Limb (tissue), 2 donors: ENCODE data around the gene PRSS27.
"Not testable (repeated sequence)": the region's sequence is repeated elsewhere in the genome, so short reads cannot be mapped to it uniquely, and the experiment has no call there.

ENCODE experiments used
- DNase-seq, 2 donors: peaks; one replicate each; pipeline ENCODE4 v3.0.0-alpha.2; 2016; ENCODE audit errors: extremely low spot score in 2 of 2

Gene PRSS27

GRCh38 chr16:2697401-2697948 is 22.5 kb downstream of the PRSS27 start:
- no peak for DNase-seq

DNA sequence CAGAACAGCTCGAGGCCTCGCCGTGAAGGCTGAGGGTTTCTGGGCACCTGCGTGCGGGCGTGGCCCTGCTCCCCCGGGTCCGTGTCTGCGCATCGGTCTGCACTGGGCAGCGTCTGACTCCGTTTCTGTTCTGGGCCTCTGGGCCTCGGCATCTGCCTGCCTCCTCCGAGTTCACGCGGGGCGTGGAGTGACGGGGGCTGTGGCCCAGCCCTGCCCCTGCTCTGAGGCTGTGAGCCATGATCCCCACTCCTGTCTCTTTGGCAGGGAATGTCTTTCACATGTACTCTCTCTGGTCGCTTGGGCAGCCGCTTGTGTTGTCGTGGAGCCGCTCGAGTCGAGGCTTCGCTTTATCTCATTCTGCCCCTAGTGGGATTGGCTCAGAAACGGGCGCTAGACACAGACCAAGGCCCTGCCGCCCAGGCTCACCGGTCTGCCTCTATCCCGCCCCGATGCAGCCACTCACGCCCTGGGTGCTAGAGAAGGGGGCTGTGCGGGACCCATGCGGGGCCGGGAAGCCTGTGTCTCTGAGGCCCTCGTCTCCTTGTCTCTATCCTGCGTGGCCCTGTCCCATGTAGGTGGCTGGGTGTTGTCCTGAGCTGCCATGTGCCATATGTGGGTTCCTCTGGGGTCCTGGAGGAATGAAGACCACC is 23.3 kb downstream of the PRSS27 start:
- not testable (repeated sequence) for DNase-seq

- no peak for DNase-seq
Measured at GRCh38 chr16:2692948-2693651, 26.9 kb downstream of the PRSS27 start.

GRCh38 chr16:2692251-2692947 is 27.6 kb downstream of the PRSS27 start:
- no peak for DNase-seq

GRCh38 chr16:2691491-2692248 is 28.4 kb downstream of the PRSS27 start:
- DNase-seq: no peak

DNA sequence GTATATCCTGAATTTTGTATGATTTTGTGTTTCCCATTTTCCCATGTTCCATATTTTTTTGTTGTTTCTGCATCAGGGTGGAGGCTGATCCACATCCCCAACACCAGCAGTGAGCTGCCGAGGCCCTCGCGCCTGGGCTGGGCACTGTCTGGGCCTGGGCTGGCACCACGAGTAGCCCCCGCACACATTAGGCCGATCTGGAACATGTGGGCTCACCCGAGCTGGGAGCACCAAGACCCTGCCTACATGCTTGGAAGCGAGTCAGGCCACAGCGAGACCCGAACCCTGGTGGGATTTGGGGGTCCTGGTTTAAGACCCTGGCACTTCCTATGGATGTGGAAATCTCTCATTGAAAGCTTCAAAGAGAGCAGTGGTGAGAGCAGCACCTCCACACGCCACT is 29.2 kb downstream of the PRSS27 start:
- DNase-seq: no peak

DNA sequence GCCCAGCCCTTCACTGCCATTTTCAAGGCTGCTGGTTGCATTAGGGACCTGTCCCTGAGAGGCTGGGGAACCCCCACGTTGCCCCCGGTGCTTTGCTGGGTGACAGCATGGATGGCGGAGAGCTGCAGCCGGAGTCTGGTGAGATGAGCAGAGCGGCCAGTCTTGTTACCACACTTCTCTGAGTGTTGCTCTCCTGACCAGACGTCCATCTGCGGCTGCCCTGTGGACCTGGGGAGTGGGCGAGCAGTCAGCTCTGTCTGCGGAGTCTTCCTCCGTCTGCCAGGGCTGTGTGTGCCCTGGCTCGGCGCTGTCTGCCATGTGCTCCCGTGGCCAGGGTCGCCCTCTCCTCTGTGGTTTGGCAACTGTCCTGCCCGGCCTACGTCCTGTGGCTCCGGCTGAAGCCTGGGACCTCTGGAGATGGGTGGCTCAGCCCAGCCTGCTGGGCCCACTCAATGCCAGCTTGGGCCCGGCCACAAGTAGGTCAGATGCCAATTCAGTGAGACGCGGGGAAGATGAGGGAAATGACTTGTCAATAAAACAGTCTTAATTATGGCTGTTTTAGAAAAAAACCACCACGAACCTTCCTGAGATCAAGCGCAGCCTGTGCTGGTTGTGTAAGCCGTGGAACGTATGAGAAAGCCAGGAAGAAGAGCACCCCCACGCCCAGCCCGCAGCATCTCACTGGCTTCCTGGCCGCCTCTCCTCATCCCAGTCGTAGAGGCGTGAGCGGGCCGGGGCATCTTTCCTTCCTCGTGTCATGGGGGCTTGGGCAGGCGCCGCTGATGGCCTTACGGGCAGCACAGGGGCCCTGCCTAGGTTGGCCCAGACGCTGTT is 29.8 kb downstream of the PRSS27 start:
- no peak for DNase-seq

DNA sequence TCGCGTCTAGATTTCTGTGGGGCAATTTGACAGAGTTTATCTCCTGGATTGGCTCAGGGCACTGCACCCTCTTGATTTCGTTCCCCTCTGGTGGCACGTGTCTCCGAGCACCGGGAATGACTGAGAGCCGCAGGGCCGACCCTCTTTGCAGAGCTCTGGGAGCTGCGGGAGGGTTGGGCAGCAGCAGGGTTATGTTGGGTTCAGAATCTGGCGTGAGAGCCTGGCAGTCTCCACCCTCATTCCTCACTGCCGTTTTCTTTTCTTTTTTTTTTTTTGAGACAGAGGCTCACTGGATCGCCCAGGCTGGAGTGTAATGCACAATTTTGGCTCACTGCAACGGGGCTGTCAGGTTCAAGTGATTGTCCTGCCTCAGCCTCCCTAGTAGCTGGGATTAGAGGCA is 30.6 kb downstream of the PRSS27 start:
- not testable (repeated sequence) for DNase-seq

DNA sequence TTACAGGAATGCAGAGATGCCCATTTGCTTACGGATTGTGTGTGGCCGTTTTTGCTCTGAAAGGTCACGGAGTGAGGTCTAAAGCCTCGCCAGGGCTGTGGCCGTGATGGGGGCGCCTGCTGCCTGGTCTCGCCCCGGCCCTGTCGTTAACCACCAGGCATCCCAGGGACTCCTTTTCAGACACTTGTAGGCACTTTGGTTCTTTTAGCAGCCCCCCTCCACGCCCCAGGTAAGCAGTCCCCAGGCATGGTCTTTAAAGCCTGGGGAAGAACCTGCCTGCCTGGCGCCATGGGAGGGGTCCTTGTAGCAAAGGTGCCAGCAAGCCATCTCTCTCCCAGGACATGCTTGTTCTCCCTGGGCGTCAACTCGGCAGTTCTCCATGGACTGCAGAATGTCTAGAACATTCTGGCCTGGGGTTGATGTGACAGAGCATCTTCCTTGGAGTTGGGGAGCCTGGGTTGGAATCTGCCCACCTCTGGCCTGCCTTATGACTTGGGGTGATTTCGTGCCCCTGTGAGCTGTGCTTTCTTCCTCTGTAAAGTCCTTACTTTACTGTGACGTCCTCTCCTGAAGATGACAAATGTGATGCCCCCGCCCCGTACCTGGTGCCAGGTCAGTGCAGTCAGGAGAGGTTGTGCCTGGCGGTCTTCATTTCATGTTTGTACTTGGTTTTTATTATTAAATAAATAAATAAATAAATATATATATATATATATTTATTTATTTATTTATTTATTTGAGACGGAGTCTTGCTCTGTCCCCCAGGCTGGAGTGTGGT is 32.3 kb downstream of the PRSS27 start:
- no peak for DNase-seq

- DNase-seq: no peak
Measured at GRCh38 chr16:2686912-2687507, 33.0 kb downstream of the PRSS27 start.

- DNase-seq: not testable (repeated sequence)
Measured at GRCh38 chr16:2686075-2686474, 33.9 kb downstream of the PRSS27 start.

DNA sequence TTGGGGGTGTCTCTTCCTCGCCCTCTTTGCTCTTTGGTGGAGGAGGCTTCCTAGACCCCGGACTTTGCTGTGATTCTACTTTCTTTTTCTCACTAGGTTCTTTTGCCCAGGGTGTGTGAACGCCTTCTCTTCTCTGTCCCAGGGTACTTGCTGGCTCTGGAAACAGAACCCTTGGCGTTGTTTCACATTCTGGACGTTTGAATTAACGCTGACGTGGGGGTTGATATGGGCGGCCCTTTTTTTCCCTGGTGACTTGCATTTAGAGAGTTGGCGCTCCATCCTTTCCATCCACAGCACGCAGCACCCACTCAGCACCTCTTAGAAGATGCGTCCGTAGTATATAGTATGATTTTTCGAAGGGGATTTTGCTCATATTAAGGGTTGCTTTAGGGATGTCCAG is 37.0 kb downstream of the PRSS27 start:
- DNase-seq: not testable (repeated sequence)

- peak; percentile 96 to 98 for DNase-seq
Measured at GRCh38 chr16:2682209-2683021, 37.6 kb downstream of the PRSS27 start, which contains the start of gene KCTD5. Gene KCTD5 (plus strand): TSS chr16:2682523. CDS start chr16:2682549, 26 bp downstream.

DNA sequence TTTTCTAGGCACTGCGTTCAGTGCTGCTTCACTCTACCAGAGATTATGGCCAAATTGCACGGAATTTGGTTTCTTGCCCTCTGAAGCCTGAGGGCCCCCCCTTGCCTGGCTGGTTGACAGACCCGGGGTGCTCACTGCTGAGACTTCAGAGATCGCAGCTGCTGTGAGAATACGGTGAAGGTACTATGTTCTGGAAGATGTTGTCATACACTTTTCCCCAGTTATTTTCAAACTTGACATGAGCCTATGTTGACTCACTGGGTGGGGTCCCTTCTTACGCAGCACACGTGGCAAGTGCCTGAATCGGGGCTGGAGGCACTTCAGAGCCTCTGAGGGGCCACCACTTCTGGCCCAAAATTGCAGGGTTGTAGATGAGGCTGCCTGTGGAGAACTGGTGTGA is 39.7 kb downstream of the PRSS27 start:
- DNase-seq: not testable (repeated sequence)

DNA sequence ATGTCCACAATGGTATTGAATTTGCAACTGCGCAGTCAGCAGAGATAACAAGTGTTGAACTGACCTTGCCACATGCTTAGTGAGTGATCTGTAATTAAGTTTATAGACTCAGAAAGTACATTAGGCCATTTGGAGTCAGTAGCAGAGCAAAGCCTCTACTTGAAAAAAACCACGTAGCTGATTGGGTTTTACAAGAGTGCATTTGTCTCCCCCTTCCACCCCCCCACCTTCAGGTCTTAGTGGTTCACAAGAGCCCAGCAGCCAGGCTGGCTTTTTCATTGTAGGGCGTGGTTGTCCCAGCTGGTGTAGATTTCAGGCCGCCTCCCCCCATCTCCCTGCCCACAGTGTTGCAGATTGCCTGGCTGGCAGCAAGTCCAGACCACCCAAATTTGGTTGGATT is 40.1 kb downstream of the PRSS27 start:
- not testable (repeated sequence) for DNase-seq

DNA sequence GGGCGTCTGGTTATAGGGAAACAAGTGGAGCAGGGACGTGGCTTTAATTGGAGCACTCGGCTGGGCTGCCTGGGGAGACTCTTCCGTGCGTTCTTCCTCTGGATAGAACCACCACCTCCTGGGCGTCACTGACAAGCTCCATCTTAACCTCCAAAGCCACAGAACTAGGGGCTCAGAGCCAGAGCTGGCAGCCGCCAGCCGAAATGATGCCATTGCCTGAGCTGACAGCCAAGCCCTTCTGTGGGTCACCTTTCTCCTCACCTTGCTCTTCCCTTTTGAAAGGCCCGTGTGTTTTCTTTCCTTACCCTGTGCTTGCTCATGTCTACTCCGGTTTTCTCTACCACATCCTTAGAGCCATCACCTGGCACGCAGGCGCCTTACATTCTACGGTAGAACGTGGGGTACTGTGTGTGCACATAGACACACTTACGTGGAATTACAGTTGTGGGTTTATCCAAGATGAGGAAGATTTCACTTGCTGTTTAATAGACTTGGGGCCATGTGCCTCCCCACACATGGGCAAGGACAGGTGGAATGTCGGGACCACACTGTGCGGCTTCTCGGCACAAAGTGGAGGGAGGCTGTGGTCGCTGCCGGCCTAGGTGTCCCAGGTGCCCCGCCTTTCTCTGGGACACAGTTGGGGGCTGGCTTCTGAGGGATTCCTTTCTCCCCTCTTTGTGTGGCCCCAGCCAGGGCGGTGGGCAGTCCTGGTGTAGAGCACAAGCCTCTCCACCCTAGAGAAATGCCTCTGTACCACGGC is 41.6 kb downstream of the PRSS27 start:
- not testable (repeated sequence) for DNase-seq

DNA sequence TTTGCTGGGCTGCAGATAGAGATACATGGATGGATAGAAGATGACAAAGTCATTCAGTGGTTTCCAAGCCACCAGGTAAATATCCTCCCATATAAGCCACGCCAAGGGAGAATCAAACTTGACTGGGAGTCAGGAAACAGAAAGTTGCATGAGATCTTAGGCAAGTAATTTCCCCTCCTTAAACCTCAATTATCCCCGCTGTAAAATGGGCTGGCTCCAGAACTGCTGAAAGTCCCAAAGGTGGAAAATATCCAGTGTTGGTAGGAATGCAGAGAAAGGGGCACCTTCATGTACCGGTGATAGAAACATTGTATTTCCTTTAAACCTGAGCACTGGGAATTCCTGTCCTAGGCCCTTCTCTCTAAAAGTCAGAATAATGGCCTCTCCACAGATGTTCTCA is 43.1 kb downstream of the PRSS27 start:
- DNase-seq: not testable (repeated sequence)

GRCh38 chr16:2675714-2676113 is 44.3 kb downstream of the PRSS27 start:
- no peak for DNase-seq
